Endothelial cell of umbilical vein (primary cell): ENCODE measurements around the gene MOB2. TPM values are rescaled to one million over a fixed set of nuclear protein-coding genes. Genes with fewer than 3 reads are reported as not detected.

Experiments
- BruUV-seq: library from RNA; stranded (reverse); fragments of 400-500 nt; replicated peaks from 2 replicates; lab custom pipeline; 2021; lab: Mats Ljungman, UMichigan
- CTCF ChIA-PET: fragments of 300-600, 350-600 bp; sonication (Branson Sonifier 250); formaldehyde crosslinking; loops from one replicate; lab custom pipeline; 2021; ENCODE audit warnings: antibody characterized with exemption, inconsistent platforms; lab: Charles Lee
- POLR2A ChIA-PET: fragments of 300-600, 350-600 bp; sonication (Branson Sonifier 250); formaldehyde crosslinking; loops from one replicate; lab custom pipeline; 2021; ENCODE audit warnings: antibody characterized with exemption, inconsistent platforms; lab: Charles Lee
- DNase-seq: peaks from one replicate; pipeline ENCODE4 v3.0.0-alpha.2; 2011; ENCODE audit warnings: low read depth, low spot score
- FAIRE-seq: peaks from 2 replicates; lab custom pipeline; 2011; peaks lifted over from hg19 to GRCh38; lab: Jason Lieb, UNC
- H2AFZ ChIP-seq: 2 replicates; pipeline ENCODE4 v1.6.0; 2012; ENCODE audit warnings: low read depth, low read length, control low read depth, inconsistent platforms
- H3K27ac ChIP-seq: 2 replicates; pipeline ENCODE4 v1.5.1; 2011; ENCODE audit warnings: low read depth, mild to moderate bottlenecking, control low read depth, low read length, moderate library complexity; ENCODE audit not compliant: insufficient read depth
- H3K27me3 ChIP-seq, 2 experiments: 2 replicates each; pipeline versions ENCODE4 v1.6.0 to v1.6.1; 2011; ENCODE audit warnings: low read length in 2 of 2, mixed read lengths in 1 of 2; ENCODE audit not compliant: control insufficient read depth in 2 of 2, insufficient read depth in 2 of 2
- H3K36me3 ChIP-seq, 2 experiments: 2 replicates in 1 of 2; 3 replicates in 1 of 2; pipeline ENCODE4 v1.5.1; 2011; ENCODE audit warnings: low read length in 2 of 2, mild to moderate bottlenecking in 1 of 2, moderate library complexity in 1 of 2; ENCODE audit not compliant: control insufficient read depth in 2 of 2, insufficient read depth in 2 of 2; ENCODE audit errors: extremely low read depth in 1 of 2
- H3K4me1 ChIP-seq: 3 replicates; pipeline ENCODE4 v1.5.1; 2011; ENCODE audit warnings: mild to moderate bottlenecking, low read length; ENCODE audit not compliant: control insufficient read depth, insufficient read depth; ENCODE audit errors: extremely low read depth
- H3K4me2 ChIP-seq: 2 replicates; pipeline ENCODE4 v1.6.1; 2011; ENCODE audit warnings: low read length, control low read depth, mixed read lengths; ENCODE audit not compliant: insufficient read depth
- H3K4me3 ChIP-seq, 3 experiments: fragments of 200-600 bp in 1 of 3; sonication (generic), shearing (Covaris generic) in 1 of 3; replicated peaks in 1 of 3; 2 replicates each; pipeline ENCODE4 v1.5.1; 2011 to 2016; ENCODE audit warnings: control low read depth in 3 of 3, low read length in 3 of 3, mild to moderate bottlenecking in 2 of 3, inconsistent platforms in 1 of 3, low read depth in 1 of 3, moderate library complexity in 1 of 3; ENCODE audit not compliant: insufficient read depth in 1 of 3
- H3K79me2 ChIP-seq: 2 replicates; pipeline ENCODE4 v1.6.0; 2012; ENCODE audit warnings: low read length, inconsistent platforms; ENCODE audit not compliant: control insufficient read depth, insufficient read depth
- H3K9ac ChIP-seq: replicated peaks from 2 replicates; pipeline ENCODE3; 2011; ENCODE audit warnings: low read length, control low read depth; ENCODE audit not compliant: insufficient read depth; ENCODE audit errors: extremely low read depth
- H3K9me1 ChIP-seq: replicated peaks from 3 replicates; pipeline ENCODE4 v1.6.0; 2011; ENCODE audit warnings: mild to moderate bottlenecking, low read length; ENCODE audit not compliant: control insufficient read depth, insufficient read depth; ENCODE audit errors: extremely low read depth
- H3K9me3 ChIP-seq: replicated peaks from 2 replicates; pipeline ENCODE4 v1.5.1; 2012; ENCODE audit warnings: low read length, inconsistent platforms; ENCODE audit not compliant: control insufficient read depth, insufficient read depth
- H4K20me1 ChIP-seq: replicated peaks from 2 replicates; pipeline ENCODE3; 2011; ENCODE audit warnings: mild to moderate bottlenecking, low read length; ENCODE audit not compliant: control insufficient read depth, insufficient read depth; ENCODE audit errors: extremely low read depth
- EZH2 ChIP-seq: IDR thresholded peaks from 2 replicates; pipeline ENCODE4 v1.6.1; 2012; ENCODE audit warnings: borderline replicate concordance, low read depth, mild to moderate bottlenecking, moderate library complexity, low read length, inconsistent platforms; ENCODE audit not compliant: severe bottlenecking
- FOS ChIP-seq: IDR thresholded peaks from 2 replicates; pipeline ENCODE4 v1.6.1; 2011; ENCODE audit warnings: mild to moderate bottlenecking, low read length, moderate library complexity, borderline replicate concordance; ENCODE audit not compliant: insufficient read depth
- GATA2 ChIP-seq: IDR thresholded peaks from 2 replicates; pipeline ENCODE4 v1.7.0; 2011; ENCODE audit warnings: low read depth, mild to moderate bottlenecking, moderate library complexity, mixed read lengths, low read length; ENCODE audit not compliant: insufficient read length, insufficient read depth
- JUN ChIP-seq: IDR thresholded peaks from 2 replicates; pipeline ENCODE4 v1.6.1; 2011; ENCODE audit warnings: borderline replicate concordance, low read depth; ENCODE audit not compliant: insufficient read length, insufficient read depth
- MYC ChIP-seq: IDR thresholded peaks from one replicate; pipeline ENCODE4 v1.6.1; 2011; ENCODE audit warnings: mild to moderate bottlenecking, low read depth, low read length
- POLR2A ChIP-seq: IDR thresholded peaks from 2 replicates; pipeline ENCODE4 v1.6.1; 2012; ENCODE audit warnings: low read depth, mild to moderate bottlenecking, control low read depth, low read length
- POLR2AphosphoS5 ChIP-seq: IDR thresholded peaks from 2 replicates; pipeline ENCODE4 v1.6.1; 2012; ENCODE audit warnings: low read depth, mild to moderate bottlenecking, control low read depth, low read length, moderate library complexity; ENCODE audit not compliant: insufficient read depth
- dilution Hi-C: fragments of 300-500 bp; cut with MboI; formaldehyde crosslinking; loops from one replicate; pipeline ENCODE4 v1.15.0; 2019; ENCODE audit warnings: low sequenced_read_pairs; ENCODE audit not compliant: extremely low pct_ligation_motif_present
- intact Hi-C: fragments of 100-400 bp; cut with micrococcal nuclease; formaldehyde crosslinking; loops from one replicate; pipeline ENCODE4 v1.10.0; 2022
- polyA plus RNA-seq, 4 experiments: library from polyadenylated mRNA; depleted of rRNA in 3 of 4; stranded (reverse) in 3 of 4; unstranded in 1 of 4; fragments of >200 nt; gene quantifications; 2 replicates each; pipeline versions ENCODE4 v1.2.1 to v1.2.3, GENCODE V29; 2011 to 2012; ENCODE audit warnings: missing spikeins in 1 of 4
- total RNA-seq: library from RNA; stranded (reverse); gene quantifications from 2 replicates; pipeline ENCODE4 v1.2.3, GENCODE V29; 2021
- TF ChIP-seq, protein P1 (sequence below): IDR thresholded peaks from 2 replicates; pipeline ENCODE4 v1.6.1; 2011; ENCODE audit not compliant: insufficient read depth, insufficient read length
- TF ChIP-seq, protein P2 (sequence below), 2 donors: IDR thresholded peaks; 1 replicate in 1 of 2; 2 replicates in 1 of 2; pipeline ENCODE4 v1.5.1; 2011; ENCODE audit warnings: low read length in 2 of 2, mild to moderate bottlenecking in 2 of 2, moderate library complexity in 2 of 2, control low read depth in 1 of 2, inconsistent platforms in 1 of 2, low read depth in 1 of 2; ENCODE audit not compliant: insufficient read depth in 1 of 2; ENCODE audit errors: extremely low read depth in 1 of 2

Gene MOB2
- total and polyA plus RNA-seq, 2 donors (not counting 3 experiments of a cell fraction or from before 2014, with no cell fraction given): 38.2 to 50.6 TPM

DNA sequence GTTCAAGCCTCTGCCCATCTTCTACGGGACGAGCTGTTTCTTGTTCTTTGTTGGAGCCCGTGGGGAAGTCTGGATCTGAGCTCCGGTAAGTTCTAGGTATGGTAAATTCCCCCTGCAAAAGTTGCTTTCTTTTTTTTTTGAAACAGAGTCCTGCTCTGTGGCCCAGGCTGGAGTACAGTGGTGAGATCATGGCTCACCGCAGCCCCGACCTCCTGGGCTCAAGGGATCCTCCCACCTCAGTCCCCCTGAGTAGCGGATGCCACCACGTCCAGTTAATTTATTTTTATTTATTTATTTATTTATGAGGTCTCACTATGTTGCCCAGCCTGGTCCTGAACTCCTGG, 35.5 kb upstream of the MOB2 start:
- H3K4me3 ChIP-seq: no peak overlapping the region
- H3K27me3 ChIP-seq: no peaks in the 10 kb centered on the region
- no peak overlapping the region for H3K27ac ChIP-seq
- no peaks in the 10 kb centered on the region for H3K9me3 ChIP-seq
- intact Hi-C loops (no loop called here), dilution Hi-C loops (no loop called here)
- H3K9me1 ChIP-seq: no peaks in the 10 kb centered on the region
- no TSS peak for BruUV-seq
- ChIA-PET CTCF (interaction anchor here (2.4 kb wide), 1 partner anchor 53 kb away, joined by 8 read pairs; no protein-coding TSS in a partner anchor), POLR2A (no interaction called here)
- no peak overlapping the region for H3K4me2 ChIP-seq
- H3K9ac ChIP-seq: no peak overlapping the region
- TF ChIP-seq JUN (no peak), EZH2 (no peak), POLR2A (no peak), GATA2 (no peak), MYC (no peak), POLR2AphosphoS5 (no peak), FOS (no peak)
- TF ChIP-seq, protein P1, sequence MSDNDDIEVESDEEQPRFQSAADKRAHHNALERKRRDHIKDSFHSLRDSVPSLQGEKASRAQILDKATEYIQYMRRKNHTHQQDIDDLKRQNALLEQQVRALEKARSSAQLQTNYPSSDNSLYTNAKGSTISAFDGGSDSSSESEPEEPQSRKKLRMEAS: no peak
- TF ChIP-seq, protein P2, sequence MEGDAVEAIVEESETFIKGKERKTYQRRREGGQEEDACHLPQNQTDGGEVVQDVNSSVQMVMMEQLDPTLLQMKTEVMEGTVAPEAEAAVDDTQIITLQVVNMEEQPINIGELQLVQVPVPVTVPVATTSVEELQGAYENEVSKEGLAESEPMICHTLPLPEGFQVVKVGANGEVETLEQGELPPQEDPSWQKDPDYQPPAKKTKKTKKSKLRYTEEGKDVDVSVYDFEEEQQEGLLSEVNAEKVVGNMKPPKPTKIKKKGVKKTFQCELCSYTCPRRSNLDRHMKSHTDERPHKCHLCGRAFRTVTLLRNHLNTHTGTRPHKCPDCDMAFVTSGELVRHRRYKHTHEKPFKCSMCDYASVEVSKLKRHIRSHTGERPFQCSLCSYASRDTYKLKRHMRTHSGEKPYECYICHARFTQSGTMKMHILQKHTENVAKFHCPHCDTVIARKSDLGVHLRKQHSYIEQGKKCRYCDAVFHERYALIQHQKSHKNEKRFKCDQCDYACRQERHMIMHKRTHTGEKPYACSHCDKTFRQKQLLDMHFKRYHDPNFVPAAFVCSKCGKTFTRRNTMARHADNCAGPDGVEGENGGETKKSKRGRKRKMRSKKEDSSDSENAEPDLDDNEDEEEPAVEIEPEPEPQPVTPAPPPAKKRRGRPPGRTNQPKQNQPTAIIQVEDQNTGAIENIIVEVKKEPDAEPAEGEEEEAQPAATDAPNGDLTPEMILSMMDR (IDR thresholded peaks at IDR 0.05; ENCODE audit: extremely low read depth in 1 of 2, insufficient read depth in 1 of 2, low read depth in 1 of 2, low read length in 2 of 2): no peak
- H3K79me2 ChIP-seq: peaks cover 22% of the 10 kb centered on the region
- no peaks in the 10 kb centered on the region for H4K20me1 ChIP-seq
- FAIRE-seq (no peak), DNase-seq (no peak)
- H3K36me3 ChIP-seq: no peaks in the 10 kb centered on the region
- H2AFZ ChIP-seq: no peak overlapping the region
- H3K4me1 ChIP-seq: no peaks in the 10 kb centered on the region
